Astrocyte of the spinal cord (primary cell): ENCODE data around the gene ARL4A.

Source experiments
- DNase-seq: peaks from one replicate; pipeline ENCODE4 v3.0.0; 2011; ENCODE audit warnings: low read depth, low spot score
- H3K4me3 ChIP-seq: 2 replicates; pipeline ENCODE4 v1.5.1; 2011; ENCODE audit warnings: low read depth, mild to moderate bottlenecking, low read length, moderate library complexity
- in situ Hi-C: cut with HindIII; loops from 2 replicates; pipeline ENCODE4 v1.10.0; 2017; ENCODE audit warnings: low sequenced_read_pairs
- TF ChIP-seq, protein P1 (sequence below): IDR thresholded peaks from 2 replicates; pipeline ENCODE4 v1.5.1; 2012; ENCODE audit warnings: low read depth, mild to moderate bottlenecking, low read length, inconsistent platforms

The ARL4A gene

DNA sequence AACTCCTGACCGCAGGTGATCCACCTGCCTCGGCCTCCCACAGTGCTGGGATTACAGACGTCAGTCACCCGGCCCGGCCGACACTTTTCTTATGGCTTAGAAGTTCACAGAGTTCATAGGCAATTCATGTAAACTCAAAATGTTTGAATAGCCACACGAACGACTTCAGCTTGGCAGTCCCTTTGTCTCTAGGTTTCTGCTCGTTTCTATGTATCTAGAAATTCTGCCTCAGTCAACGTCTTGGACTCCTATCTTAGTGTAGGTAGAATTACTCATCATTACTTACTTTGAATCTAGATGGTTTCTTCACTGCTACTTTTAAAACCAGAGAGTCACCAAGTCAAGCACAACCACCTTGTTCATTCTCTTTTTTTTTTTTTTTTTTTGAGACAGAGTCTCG lies 23.7 kb downstream of the ARL4A start:
- no peak for DNase-seq
- no peak overlapping the region for H3K4me3 ChIP-seq
- TF ChIP-seq, protein P1, sequence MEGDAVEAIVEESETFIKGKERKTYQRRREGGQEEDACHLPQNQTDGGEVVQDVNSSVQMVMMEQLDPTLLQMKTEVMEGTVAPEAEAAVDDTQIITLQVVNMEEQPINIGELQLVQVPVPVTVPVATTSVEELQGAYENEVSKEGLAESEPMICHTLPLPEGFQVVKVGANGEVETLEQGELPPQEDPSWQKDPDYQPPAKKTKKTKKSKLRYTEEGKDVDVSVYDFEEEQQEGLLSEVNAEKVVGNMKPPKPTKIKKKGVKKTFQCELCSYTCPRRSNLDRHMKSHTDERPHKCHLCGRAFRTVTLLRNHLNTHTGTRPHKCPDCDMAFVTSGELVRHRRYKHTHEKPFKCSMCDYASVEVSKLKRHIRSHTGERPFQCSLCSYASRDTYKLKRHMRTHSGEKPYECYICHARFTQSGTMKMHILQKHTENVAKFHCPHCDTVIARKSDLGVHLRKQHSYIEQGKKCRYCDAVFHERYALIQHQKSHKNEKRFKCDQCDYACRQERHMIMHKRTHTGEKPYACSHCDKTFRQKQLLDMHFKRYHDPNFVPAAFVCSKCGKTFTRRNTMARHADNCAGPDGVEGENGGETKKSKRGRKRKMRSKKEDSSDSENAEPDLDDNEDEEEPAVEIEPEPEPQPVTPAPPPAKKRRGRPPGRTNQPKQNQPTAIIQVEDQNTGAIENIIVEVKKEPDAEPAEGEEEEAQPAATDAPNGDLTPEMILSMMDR, result no peak
- in situ Hi-C loops, result no loop called here

DNA sequence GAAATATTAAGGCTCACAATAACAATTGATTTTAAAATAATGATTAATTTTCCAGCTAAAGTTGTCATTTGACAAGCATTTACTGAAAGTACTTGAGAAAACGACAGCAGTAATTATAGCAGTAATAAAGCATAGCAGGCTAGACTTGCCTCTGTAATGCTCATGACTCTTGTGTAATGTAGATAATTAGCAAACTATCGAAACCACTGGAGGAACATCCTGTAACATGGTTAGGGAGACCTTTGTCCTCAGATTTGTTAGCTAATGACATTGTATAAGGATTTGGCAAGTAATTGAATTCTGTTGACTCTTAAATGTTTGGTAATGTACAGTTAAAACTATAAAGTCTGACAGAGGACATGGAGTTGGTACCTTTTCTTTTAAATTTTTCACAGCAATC lies 24.8 kb downstream of the ARL4A start:
- H3K4me3 ChIP-seq, result no peak overlapping the region
- TF ChIP-seq, protein P1, result no peak
- no peak for DNase-seq
- in situ Hi-C loops, result no loop called here

DNA sequence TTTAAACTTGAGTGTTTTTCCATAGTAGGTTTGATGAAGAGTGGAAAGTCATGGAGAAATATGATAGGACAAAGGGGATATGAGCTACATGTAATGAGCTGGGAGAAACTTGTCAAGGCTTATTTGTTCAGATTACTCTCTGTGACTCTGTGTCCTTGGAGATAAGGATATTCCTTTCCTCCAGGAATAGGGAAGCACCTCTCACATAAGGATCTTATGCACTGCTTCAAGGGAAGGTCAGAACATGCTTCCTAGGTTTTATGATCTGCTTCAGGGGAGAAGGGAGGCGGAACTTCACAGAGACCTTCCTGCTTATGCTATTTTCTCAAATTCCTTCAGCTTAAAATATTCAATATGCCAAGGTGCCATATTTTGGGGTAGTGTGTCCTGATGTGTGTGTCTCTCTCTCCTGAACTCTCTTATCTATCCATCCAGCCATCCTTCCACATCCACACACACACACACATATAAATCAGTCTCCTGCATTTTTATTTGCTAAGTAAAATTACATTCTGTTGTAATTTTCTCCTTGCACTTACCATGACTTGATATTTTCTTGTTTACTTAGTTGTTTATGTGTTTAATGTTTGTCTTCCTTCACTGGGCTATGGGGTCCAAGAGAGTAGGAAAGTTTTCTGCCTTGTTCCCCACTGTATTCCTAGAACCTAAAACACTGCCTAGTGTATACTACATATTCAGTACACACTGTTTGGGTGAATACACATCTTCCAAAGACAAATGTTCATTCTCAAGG lies 26.4 kb downstream of the ARL4A start:
- in situ Hi-C loops, result no loop called here
- no peak for DNase-seq
- no peak overlapping the region for H3K4me3 ChIP-seq
- TF ChIP-seq, protein P1, result no peak

DNA sequence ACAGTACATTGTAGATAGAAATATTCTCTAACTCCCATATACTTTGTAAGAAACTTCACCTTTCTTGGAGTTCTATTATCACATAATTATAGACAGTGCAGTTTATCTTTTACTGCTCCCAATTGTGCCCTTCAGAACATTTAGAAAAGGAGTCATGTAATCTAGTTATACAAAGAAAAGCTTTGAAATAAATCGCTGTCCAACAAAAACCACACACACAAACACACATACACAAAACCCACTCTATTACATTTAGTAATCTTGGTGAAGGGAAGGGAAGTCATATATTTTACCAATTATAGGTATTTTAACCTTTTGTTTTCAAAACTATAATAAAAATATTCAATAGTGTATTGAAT lies 26.9 kb downstream of the ARL4A start:
- TF ChIP-seq, protein P1, result no peak
- in situ Hi-C loops, result no loop called here
- no peak for DNase-seq
- no peak overlapping the region for H3K4me3 ChIP-seq

DNA sequence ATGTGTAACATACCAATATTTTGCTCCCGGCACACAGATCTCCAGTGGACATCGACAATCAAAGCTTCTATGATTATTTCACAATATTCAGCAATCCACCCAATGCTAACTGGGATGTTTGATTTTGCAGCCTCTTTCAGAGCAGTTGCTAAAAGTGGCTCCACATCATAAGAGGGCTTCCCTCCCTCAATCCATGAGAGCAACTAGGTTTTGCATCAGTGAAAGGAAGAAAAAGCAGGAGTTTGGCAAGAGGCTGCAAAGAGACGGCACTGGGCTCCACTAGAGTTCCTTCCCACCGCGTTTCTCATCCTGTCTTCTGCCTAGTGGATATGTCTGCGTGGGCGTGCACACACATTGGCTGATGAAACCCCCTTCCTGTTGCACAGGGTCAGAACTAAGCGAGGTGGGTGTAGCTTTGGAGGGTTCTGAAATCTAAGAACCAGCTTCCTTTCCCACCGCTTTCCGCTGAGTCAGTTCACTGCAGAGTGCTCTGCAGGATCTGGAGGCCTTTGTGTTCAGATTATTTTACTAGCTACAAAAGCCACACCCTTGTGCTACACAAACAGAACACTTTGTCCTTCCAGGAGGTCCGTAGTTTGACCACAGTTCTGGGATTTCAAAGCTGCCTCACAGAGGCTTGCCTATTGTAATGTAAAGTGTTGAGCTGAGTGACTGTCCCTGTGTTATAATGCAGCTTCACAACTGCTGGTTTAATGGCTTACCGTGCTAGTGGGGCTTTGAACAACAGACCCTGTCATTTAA lies 28.1 kb downstream of the ARL4A start:
- peak; percentile 99 for DNase-seq
- TF ChIP-seq, protein P1, result no peak
- peak overlapping the region; percentile 6 for H3K4me3 ChIP-seq
- in situ Hi-C loops, result no loop called here

DNA sequence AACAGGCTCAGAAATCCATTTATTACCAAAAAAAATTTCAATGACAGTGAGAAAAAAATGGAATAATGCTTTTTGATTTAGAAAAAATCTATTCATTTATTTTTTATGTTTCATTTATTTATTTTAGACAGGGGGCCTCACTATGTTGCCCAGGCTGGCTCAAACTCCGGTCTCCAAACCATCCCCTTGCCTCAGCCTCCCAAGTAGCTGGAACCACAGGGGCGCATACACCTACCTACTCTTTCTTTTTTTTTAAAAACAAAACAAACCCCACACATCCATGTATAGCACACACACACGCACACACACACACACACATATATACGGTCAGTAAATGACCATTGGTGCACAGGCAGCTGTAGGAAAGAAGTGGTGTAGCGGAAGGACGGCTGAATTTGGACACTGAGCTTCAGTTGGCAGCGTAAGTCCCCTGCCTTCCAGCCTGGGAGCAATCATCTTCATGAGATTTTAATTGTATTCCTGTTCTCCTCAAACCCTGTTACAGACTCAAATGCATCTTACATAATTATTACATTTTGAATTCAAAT lies 28.8 kb downstream of the ARL4A start:
- in situ Hi-C loops, result no loop called here
- TF ChIP-seq, protein P1, result no peak

More for the DNA sequence above, 28.8 kb downstream of the ARL4A start:
- H3K4me3 ChIP-seq, result peak overlapping the region; percentile 2
- DNase-seq, result no peak
